Measurements from ENCODE around the gene HPCA.

The HPCA gene

DNA sequence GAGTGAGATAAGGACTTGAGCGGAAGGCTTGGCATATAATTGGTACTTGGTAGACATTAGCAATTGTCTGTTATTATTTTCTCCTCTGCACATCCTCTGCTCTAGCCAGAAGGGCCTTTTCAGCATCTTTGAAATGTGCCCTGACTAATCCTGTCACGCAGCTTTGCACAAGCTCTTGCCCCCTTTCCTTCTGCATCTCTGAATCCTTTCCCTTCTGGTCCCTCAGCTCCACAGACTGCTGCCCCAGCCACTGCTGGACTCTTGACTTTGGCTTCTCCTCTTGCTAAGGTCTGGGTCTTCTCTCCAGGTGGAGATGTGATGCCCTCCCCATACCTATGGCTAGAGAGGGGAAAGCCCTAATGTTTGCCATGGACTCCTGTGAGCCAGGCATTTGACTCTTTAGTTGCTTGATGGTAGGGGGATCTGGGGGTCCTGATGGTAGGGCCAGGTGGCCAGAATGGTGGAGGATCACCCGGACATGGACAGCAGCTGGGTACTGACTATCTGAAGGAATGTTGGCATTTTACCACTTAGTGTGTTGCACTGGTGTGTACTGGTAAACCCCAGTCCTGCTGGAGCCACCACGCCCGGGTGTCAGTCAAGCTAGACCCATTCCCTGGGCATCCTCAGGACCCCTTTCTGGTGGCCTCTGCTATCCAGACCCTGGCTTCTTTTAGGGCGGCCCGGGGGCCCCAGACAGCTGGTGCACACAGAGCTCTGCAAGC lies 4.4 kb downstream of the HPCA start:
- no peak for DNase-seq (ENCODE audit: low read depth)

GRCh38 chr1:32891241-32891570 lies 4.9 kb downstream of the HPCA start:
- no peak for DNase-seq (ENCODE audit: low read depth)

DNA sequence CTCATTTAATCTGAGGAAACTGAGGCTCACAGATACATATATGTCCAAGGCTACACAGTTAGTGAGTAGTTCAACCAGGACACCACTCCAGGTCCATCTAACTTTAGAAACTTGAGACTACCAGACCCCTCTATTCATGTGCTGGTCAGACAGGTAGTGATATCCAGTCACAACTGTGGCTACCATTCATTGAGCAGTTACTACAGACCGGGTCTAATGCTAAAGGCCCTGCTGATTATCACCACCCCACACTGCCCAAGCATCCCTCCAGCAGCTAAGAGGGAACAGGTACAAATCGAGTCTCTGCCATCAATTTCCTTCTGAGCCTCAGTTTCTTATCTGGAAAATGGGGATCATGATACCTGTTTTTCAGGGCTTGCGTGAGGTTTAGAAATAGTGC lies 5.3 kb downstream of the HPCA start:
- no peak for DNase-seq (ENCODE audit: low read depth)

DNA sequence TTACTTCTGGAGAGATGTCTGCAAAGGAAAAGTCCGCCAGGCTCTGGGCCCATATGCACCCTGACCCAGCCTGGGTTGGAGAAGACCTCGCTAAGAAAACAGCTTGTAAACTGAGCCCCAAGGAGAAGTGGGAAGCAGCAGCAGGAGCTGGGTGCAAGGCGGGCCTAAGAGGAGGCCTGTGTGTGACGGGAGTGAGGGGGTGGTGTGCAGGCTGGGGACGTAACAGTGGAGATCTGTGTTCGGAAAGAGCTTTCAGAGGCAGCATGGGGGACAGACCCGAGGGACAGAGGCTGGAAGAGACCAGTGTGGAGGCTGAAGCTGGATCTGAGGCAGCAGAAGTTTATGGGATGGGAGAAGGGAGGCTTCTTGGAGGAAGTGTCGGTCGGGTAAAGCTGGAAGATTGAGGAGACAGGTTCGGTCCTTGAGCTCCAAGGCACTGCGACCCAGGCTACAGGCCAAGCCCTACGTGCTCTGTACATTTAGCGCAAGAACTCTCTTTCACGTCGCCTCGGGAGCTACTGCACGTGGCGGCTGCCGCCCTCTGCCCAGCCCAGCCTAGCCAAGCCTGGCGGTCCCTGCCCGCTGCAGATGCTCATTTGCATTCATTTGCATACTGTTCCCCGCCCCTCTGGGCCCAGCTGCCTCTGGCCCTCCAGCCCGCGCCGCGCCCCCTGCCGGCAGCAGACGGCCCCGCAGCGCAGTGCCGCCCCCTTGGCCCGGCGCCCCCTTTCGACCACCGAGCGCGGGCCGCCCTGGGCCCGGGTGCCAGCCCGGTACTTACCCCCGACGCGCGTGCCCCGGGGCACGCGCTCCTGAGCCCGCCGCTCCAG lies 6.3 kb downstream of the HPCA start:
- peak; percentile 44 for DNase-seq (ENCODE audit: low read depth)

DNA sequence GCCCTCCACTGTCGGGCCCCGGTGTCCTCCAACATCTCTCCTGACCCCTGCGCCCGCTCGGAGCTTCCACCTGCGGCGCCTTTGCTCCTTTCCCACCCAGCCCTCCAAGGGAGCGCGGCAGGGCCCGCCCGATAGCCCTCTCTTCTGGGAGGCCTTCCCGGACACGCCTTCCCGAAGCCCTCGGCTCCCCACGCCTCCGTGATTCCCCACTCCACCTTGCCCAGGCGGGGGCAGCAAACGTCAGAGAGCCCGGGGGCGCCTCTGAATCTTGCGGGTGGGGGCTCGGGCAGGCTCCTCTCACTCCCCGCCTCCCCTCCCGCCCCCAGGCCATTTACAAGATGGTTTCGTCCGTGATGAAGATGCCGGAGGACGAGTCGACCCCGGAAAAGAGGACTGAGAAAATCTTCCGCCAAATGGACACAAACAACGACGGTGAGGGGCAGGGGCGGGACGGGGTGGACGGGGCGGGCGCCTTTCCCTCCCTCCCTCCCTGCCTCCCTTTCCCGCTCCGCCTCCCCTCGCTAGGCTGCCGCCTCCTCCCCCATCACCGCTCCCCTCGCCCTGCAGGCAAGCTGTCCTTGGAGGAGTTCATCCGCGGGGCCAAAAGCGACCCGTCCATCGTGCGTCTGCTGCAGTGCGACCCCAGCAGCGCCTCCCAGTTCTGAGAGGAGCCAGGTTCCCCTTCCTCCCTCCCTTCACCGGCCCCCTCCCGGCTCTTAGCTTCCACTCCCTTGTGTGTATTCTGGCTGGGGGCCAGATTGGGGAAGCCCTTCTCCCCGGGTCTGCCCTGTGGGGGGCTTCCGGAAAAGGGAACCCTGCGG lies 7.1 kb downstream of the HPCA start:
- peak; percentile 55 for DNase-seq (ENCODE audit: low read depth)

DNA sequence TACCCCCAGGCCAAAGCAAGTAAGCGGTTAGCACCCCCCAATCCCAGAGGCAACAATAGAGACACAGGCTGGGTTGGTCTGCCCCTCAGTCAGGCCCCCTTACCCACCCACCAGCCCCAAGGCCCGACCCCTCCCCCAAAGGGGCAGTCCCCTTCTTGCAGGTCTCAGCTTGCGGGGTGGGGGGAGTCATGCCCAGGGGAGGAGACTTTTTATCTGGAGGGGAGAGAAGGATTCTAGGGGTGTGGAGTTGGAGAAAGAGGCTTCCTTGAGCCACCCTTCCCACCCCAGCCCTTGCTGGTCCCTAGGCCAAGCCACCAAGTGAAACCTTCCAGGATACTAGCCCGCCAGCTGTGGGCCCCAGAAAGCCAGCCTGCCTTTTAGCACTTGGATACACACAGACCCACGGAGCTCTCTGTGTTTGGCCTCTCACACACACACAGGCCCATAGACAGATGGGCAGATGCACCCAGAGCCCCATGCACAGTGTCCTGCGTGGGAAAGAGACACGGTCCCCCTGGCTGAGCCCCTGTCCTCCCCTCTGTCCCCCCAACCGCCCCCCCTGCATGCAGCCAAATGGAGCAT lies 7.8 kb downstream of the HPCA start:
- no peak for DNase-seq (ENCODE audit: low read depth)

DNA sequence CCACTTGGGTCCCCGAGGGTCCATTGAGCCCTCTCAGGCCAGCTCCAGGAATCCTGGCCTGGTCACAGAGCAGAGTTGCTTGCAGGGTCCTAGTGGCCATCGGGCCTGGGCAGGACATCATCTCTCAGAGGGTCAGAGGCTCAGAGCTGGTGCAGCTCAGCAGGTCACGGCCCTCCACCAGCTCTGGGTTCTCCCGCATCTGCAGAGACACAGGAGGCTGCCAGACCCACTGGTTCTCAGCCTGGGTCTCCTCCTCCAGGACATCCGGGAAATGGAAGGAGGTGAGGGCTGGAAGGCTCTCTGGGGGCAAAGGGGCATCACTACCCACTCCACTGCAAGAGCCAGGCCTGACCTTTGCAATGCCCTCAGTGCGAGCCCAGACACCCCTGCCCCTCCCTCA lies 8.4 kb downstream of the HPCA start:
- no peak for DNase-seq (ENCODE audit: low read depth)

- no peak for DNase-seq (ENCODE audit: low read depth)
Measured at GRCh38 chr1:32895325-32896215, 9.3 kb downstream of the HPCA start.

DNA sequence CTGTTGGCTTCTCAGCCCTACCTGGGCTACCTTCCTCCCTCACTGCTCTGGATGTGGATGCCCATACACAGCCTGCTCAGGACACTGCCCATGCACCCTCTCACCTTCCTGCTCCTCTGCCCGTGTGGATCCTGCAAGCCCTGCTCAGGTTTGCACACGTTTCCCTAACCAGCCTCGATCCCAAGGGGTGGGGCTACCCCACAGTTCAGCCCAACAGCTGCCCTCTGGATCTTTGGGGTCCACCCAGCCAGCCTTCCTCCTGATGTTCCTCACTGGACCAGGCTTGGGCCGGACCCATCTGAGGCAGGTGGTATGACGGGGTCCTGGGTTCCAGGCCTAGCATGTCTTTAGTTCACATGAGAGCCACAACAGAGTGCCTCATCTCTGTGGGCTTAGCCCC lies 10.2 kb downstream of the HPCA start:
- DNase-seq (ENCODE audit: low read depth), result no peak

GRCh38 chr1:32897082-32898049 lies 11.1 kb downstream of the HPCA start:
- DNase-seq (ENCODE audit: low read depth), result no peak

DNA sequence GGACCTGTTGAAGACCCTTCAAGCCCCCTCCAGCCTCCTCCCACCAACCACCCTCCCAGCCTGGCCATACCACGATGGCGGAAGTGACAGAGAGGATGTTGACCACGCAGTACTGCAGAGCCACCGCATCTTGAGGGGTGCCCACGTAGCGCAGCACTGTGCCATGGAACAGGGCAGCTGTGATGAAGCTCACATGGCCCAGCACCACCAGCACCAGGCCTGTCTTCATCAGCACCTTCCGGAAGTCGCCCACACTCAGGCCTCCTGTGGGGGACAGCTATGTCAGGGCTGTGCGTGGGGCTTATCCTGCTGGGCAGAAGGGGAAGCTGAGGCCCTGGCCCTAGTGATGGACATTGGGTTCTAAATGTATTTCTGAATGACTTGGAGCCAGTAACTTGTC lies 11.8 kb downstream of the HPCA start:
- DNase-seq (ENCODE audit: low read depth), result no peak

- no peak for DNase-seq (ENCODE audit: low read depth)
Measured at GRCh38 chr1:32898958-32899357, 12.7 kb downstream of the HPCA start.

DNA sequence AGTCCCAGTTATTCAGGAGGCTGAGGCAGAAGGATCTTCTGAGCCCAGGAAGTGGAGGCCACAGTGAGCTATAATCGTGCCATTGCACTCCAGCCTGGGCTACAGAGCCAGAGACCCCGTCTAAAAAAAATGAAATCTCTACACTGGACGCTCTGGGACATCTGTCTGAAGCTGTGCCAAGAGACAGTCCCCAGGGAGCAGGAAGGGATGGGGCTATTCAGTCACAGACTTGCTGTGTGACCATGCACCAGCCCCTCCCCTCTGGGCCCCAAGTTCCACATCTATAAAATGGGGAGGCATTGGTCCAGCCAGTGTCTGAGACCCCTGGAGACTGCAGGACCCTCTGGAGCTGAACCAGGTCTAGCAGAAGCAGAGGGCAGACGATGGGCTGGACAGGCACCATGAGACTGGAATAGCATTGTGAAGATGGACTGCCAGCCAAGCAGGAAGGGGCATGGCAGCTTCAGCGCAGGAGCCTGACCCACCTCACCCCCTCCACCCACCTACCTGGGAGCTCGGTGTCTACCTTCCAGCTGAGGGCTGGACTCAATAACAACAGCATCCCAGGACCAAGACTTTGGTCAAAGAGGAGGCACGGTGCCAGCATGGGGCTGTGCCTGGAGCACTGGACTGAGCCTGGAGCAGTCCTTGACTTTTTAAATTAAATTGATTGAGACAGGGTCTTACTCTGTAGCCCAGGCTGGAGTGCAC lies 13.4 kb downstream of the HPCA start:
- no peak for DNase-seq (ENCODE audit: low read depth)

GRCh38 chr1:32900371-32900955 lies 14.2 kb downstream of the HPCA start:
- DNase-seq (ENCODE audit: low read depth), result no peak

GRCh38 chr1:32900956-32901822 lies 14.9 kb downstream of the HPCA start, which contains the start of gene TMEM54:
TMEM54 (minus strand) TSS chr1:32901389; CDS start chr1:32901238, 151 bp downstream.
- peak; percentile 47 for DNase-seq (ENCODE audit: low read depth)

DNA sequence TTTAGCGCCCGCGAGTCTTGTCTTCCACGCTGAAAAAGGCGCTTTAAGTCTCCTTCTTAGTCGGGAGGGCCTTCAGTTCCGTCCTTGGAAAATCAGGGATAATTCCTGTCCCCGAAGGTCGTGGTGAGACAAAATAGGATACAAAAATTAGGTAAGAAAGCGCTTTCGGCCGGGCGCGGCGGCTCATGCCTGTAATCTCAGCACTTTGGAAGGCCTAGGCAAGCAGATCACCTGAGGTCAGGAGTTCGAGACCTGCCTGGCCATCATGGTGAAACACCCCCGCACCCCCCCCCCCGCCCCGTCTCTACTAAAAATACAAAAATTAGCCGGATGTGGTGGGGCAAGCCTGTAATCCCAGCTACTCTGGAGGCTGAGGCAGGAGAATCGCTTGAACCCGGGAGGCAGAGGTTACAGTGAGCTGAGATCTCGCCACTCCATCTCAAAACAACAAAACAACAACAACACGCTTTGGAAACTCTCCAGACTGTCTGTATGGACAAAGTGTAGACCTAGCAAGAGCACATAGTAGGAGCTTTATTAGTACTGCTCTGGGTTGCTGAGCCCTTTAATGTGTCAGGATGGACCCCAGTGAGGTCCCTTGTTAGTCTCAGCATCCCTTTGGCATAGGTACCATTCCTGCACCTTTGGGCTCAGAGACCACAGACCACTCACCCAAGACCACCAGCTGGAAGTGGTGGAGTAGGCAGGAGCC lies 15.7 kb downstream of the HPCA start:
- DNase-seq (ENCODE audit: low read depth), result no peak

DNA sequence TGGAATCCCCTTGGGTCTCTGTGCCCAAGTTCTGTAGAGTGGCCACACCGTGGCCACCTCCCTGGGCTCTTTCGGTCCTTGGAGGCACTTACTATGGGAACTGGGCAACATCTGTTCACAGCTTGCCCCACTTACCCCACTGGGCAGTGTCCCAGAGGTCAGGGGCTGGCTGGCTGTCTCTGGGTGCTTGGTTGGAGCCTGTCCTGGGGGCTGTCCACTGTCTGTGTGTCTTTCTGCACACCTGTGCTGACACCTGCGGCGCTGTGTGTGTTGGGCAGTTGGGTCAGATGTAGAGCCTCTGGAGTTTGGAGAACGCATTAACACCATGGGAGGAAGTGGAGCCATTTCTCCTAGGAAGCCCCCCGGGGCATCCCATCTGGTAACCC lies 16.2 kb downstream of the HPCA start:
- DNase-seq (ENCODE audit: low read depth), result no peak
